ENCODE data around the gene CSMD2. TPM values are rescaled to one million over a fixed set of nuclear protein-coding genes. Genes with fewer than 3 reads are reported as not detected.

CSMD2 gene
- total RNA-seq, 1 experiment from 2014 or later, result not detected

- Histone ChIP-seq H3K4me1 (replicated peaks; ENCODE audit: insufficient read depth) (no peaks in the 10 kb centered on the region), H2AFZ (no peak overlapping the region)
These were observed 588.0 kb downstream of the CSMD2 start for GRCh38 chr1:33576821-33577599.

GRCh38 chr1:33575324-33575879 lies 589.6 kb downstream of the CSMD2 start:
- H3K9me3 ChIP-seq (ENCODE audit: insufficient read depth, low read depth), result no peaks in the 10 kb centered on the region
- no peaks in the 10 kb centered on the region for H3K79me2 ChIP-seq (ENCODE audit: low read depth)
- H4K20me1 ChIP-seq (ENCODE audit: insufficient read depth), result no peaks in the 10 kb centered on the region
- no peak overlapping the region for H3K4me3 ChIP-seq
- no peak overlapping the region for H3K4me2 ChIP-seq
- H2AFZ ChIP-seq, result no peak overlapping the region
- BruUV-seq (replicated peaks), result no TSS peak
- CTCF ChIA-PET, result no interaction called here
- no peaks in the 10 kb centered on the region for H3F3A ChIP-seq (ENCODE audit: insufficient read depth, low read depth)
- H3K27me3 ChIP-seq (ENCODE audit: insufficient read depth, low read depth), result peaks cover 98% of the 10 kb centered on the region
- H3K36me3 ChIP-seq (ENCODE audit: low read depth), result no peaks in the 10 kb centered on the region
- DNase-seq, result no peak
- H3K9me2 ChIP-seq (ENCODE audit: insufficient read depth), result no peaks in the 10 kb centered on the region
- no peaks in the 10 kb centered on the region for H3K4me1 ChIP-seq (replicated peaks; ENCODE audit: insufficient read depth)
- no peak overlapping the region for H3K27ac ChIP-seq
- intact Hi-C loops (cut with micrococcal nuclease; ENCODE audit: unreplicated experiment), result no loop called here
- TF ChIP-seq EZH2 (IDR thresholded peaks at IDR 0.05; ENCODE audit: low read depth), result no peak
- TF ChIP-seq, protein P1, sequence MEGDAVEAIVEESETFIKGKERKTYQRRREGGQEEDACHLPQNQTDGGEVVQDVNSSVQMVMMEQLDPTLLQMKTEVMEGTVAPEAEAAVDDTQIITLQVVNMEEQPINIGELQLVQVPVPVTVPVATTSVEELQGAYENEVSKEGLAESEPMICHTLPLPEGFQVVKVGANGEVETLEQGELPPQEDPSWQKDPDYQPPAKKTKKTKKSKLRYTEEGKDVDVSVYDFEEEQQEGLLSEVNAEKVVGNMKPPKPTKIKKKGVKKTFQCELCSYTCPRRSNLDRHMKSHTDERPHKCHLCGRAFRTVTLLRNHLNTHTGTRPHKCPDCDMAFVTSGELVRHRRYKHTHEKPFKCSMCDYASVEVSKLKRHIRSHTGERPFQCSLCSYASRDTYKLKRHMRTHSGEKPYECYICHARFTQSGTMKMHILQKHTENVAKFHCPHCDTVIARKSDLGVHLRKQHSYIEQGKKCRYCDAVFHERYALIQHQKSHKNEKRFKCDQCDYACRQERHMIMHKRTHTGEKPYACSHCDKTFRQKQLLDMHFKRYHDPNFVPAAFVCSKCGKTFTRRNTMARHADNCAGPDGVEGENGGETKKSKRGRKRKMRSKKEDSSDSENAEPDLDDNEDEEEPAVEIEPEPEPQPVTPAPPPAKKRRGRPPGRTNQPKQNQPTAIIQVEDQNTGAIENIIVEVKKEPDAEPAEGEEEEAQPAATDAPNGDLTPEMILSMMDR (conservative IDR thresholded peaks at IDR 0.05), result no peak
- POLR2A ChIA-PET (ENCODE audit: unreplicated experiment), result no interaction called here

More at GRCh38 chr1:33576821-33577599, 588.0 kb downstream of the CSMD2 start:
- H3K79me2 ChIP-seq (ENCODE audit: low read depth), result no peaks in the 10 kb centered on the region
- no peaks in the 10 kb centered on the region for H3K36me3 ChIP-seq (ENCODE audit: low read depth)
- no peak overlapping the region for H3K4me2 ChIP-seq
- no peak overlapping the region for H3K27ac ChIP-seq
- ChIA-PET CTCF (no interaction called here), POLR2A (ENCODE audit: unreplicated experiment) (no interaction called here)
- H3K27me3 ChIP-seq (ENCODE audit: insufficient read depth, low read depth), result peaks cover 94% of the 10 kb centered on the region
- no peaks in the 10 kb centered on the region for H3K9me3 ChIP-seq (ENCODE audit: insufficient read depth, low read depth)
- no peaks in the 10 kb centered on the region for H3F3A ChIP-seq (ENCODE audit: insufficient read depth, low read depth)
- H4K20me1 ChIP-seq (ENCODE audit: insufficient read depth), result no peaks in the 10 kb centered on the region
- intact Hi-C loops (cut with micrococcal nuclease; ENCODE audit: unreplicated experiment), result no loop called here
- no TSS peak for BruUV-seq (replicated peaks)
- H3K9me2 ChIP-seq (ENCODE audit: insufficient read depth), result no peaks in the 10 kb centered on the region
- DNase-seq, result no peak
- no peak overlapping the region for H3K4me3 ChIP-seq
- TF ChIP-seq EZH2 (IDR thresholded peaks at IDR 0.05; ENCODE audit: low read depth), result no peak

DNA sequence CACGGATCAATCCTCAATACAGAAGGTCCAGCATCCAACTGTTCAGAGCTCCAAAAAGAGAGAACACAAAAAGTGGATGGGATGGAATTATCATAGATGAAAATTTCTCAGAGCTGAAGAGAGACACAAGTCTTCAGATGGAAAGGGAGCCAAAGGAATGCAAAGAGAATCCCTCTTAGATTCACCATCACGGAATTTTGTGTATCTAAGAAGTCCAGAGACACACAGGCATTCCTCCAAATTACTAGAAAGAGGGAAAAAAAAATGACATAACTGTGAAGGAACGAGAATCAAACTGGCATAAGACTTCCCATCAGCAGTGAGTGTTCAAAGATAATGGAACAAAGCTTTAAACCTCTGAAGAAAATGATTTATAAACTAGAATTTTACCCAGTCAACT lies 591.4 kb downstream of the CSMD2 start:
- CTCF ChIA-PET, result no interaction called here
- no TSS peak for BruUV-seq (replicated peaks)
- H3F3A ChIP-seq (ENCODE audit: insufficient read depth, low read depth), result no peaks in the 10 kb centered on the region
- TF ChIP-seq EZH2 (IDR thresholded peaks at IDR 0.05; ENCODE audit: low read depth), result no peak
- TF ChIP-seq, protein P1 (conservative IDR thresholded peaks at IDR 0.05), result no peak
- peaks cover 82% of the 10 kb centered on the region for H3K27me3 ChIP-seq (ENCODE audit: insufficient read depth, low read depth)
- H2AFZ ChIP-seq, result no peak overlapping the region
- no peak overlapping the region for H3K4me2 ChIP-seq
- no peaks in the 10 kb centered on the region for H3K36me3 ChIP-seq (ENCODE audit: low read depth)
- no peak overlapping the region for H3K27ac ChIP-seq
- POLR2A ChIA-PET (ENCODE audit: unreplicated experiment), result no interaction called here
- H3K9me3 ChIP-seq (ENCODE audit: insufficient read depth, low read depth), result no peaks in the 10 kb centered on the region
- no peaks in the 10 kb centered on the region for H3K4me1 ChIP-seq (replicated peaks; ENCODE audit: insufficient read depth)
- intact Hi-C loops (cut with micrococcal nuclease; ENCODE audit: unreplicated experiment), result no loop called here
- no peaks in the 10 kb centered on the region for H3K9me2 ChIP-seq (ENCODE audit: insufficient read depth)
- DNase-seq, result no peak
- no peaks in the 10 kb centered on the region for H3K79me2 ChIP-seq (ENCODE audit: low read depth)
- H4K20me1 ChIP-seq (ENCODE audit: insufficient read depth), result no peaks in the 10 kb centered on the region
- H3K4me3 ChIP-seq, result no peak overlapping the region

Data from PC-9 (cell line).